Natural killer cell treated with Interleukin-12 subunit alpha and Interleukin-12 subunit beta and Interleukin-15 and Interleukin-18, amount 100 ng/mL, for 72 hours (primary cell): ENCODE measurements around the gene AUNIP. TPM values are rescaled to one million over a fixed set of nuclear protein-coding genes. Genes with fewer than 3 reads are reported as not detected.

Experiments used
- ATAC-seq, 2 donors: fragments of 150-1000 bp; cut with Tn5 transposase in 1 of 2; sonication (Bioruptor Pico), chemical (Tn5 transposase) in 1 of 2; 2 replicates each; pipeline ENCODE4 v1.10.0; 2021
- DNase-seq: peaks from one replicate; pipeline ENCODE4 v3.0.0; 2022; ENCODE audit warnings: low spot score
- H3K27ac Mint-ChIP-seq, 2 donors: 1 replicate in 1 of 2; 2 replicates in 1 of 2; pipeline ENCODE4 v1.8.0; 2022; ENCODE audit warnings: mixed read lengths in 2 of 2, mild to moderate bottlenecking in 1 of 2, moderate library complexity in 1 of 2
- H3K27me3 Mint-ChIP-seq, 2 donors: 1 replicate in 1 of 2; 2 replicates in 1 of 2; pipeline ENCODE4 v1.8.0; 2022; ENCODE audit warnings: mixed read lengths in 2 of 2
- H3K36me3 Mint-ChIP-seq: one replicate; pipeline ENCODE4 v1.8.0; 2022; ENCODE audit warnings: mixed read lengths
- H3K4me1 Mint-ChIP-seq, 2 donors: 1 replicate in 1 of 2; 2 replicates in 1 of 2; pipeline ENCODE4 v1.8.0; 2022; ENCODE audit warnings: low read depth in 2 of 2, mixed read lengths in 2 of 2, mild to moderate bottlenecking in 1 of 2
- H3K4me3 Mint-ChIP-seq: one replicate; pipeline ENCODE4 v1.8.0; 2022; ENCODE audit warnings: mixed read lengths
- H3K9me3 Mint-ChIP-seq: 2 replicates; pipeline ENCODE4 v1.8.0; 2022; ENCODE audit warnings: mixed read lengths
- total RNA-seq, 2 donors: library from RNA; stranded (reverse); gene quantifications; one replicate each; pipeline ENCODE4 v1.2.3, GENCODE V29; 2022

The AUNIP gene
- total RNA-seq, 2 donors from 2014 or later: 4.2 to 15.1 TPM

GRCh38 chr1:25866288-25866687 is 7.0 kb upstream of the AUNIP start:
- Mint-ChIP-seq H3K27me3 (no peaks in the 10 kb centered on the region), H3K4me1 (peaks cover 3 to 4% of the 10 kb centered on the region in 2 donors), H3K36me3 (no peaks in the 10 kb centered on the region), H3K4me3 (no peak overlapping the region), H3K9me3 (no peaks in the 10 kb centered on the region), H3K27ac (no peak overlapping the region)
- no peak for ATAC-seq
- DNase-seq: no peak

GRCh38 chr1:25864434-25864833 is 5.2 kb upstream of the AUNIP start:
- H3K27ac Mint-ChIP-seq: no peak overlapping the region
- no peaks in the 10 kb centered on the region for H3K27me3 Mint-ChIP-seq

GRCh38 chr1:25863486-25864262 is 4.4 kb upstream of the AUNIP start:
- Mint-ChIP-seq H3K27ac (no peak overlapping the region), H3K27me3 (no peaks in the 10 kb centered on the region), H3K9me3 (no peaks in the 10 kb centered on the region), H3K4me1 (peaks cover 14 to 21% of the 10 kb centered on the region in 2 donors), H3K36me3 (no peaks in the 10 kb centered on the region), H3K4me3 (no peak overlapping the region)
- no peak for DNase-seq
- no peak for ATAC-seq

More at GRCh38 chr1:25864434-25864833, 5.2 kb upstream of the AUNIP start:
- Mint-ChIP-seq H3K4me1 (peaks cover 9 to 13% of the 10 kb centered on the region in 2 donors), H3K4me3 (no peak overlapping the region), H3K9me3 (no peaks in the 10 kb centered on the region), H3K36me3 (no peaks in the 10 kb centered on the region)
- ATAC-seq (no peak), DNase-seq (no peak)

- no peak for ATAC-seq
- no peak for DNase-seq
- Mint-ChIP-seq H3K36me3 (no peaks in the 10 kb centered on the region), H3K27me3 (no peaks in the 10 kb centered on the region), H3K27ac (no peak overlapping the region), H3K9me3 (no peaks in the 10 kb centered on the region), H3K4me1 (peaks cover 18 to 27% of the 10 kb centered on the region in 2 donors), H3K4me3 (no peak overlapping the region)
These were observed 3.7 kb upstream of the AUNIP start for GRCh38 chr1:25862785-25863485.

GRCh38 chr1:25861316-25862286 is 2.3 kb upstream of the AUNIP start:
- DNase-seq (no peak), ATAC-seq (no peak)
- Mint-ChIP-seq H3K4me3 (peak overlapping the region; percentile 38), H3K36me3 (no peaks in the 10 kb centered on the region), H3K27me3 (no peaks in the 10 kb centered on the region), H3K9me3 (no peaks in the 10 kb centered on the region), H3K27ac (no peak overlapping the region), H3K4me1 (peaks cover 18 to 27% of the 10 kb centered on the region in 2 donors)

- Mint-ChIP-seq H3K36me3 (no peaks in the 10 kb centered on the region), H3K4me3 (peak overlapping the region; percentile 97), H3K9me3 (no peaks in the 10 kb centered on the region), H3K27ac (peak overlapping the region; percentile 86 to 95), H3K4me1 (peaks cover 18 to 27% of the 10 kb centered on the region in 2 donors), H3K27me3 (no peaks in the 10 kb centered on the region)
- DNase-seq (no peak), ATAC-seq (no peak)
These were observed 763 bp downstream of the AUNIP start for GRCh38 chr1:25858494-25858893.

- Mint-ChIP-seq H3K27me3 (no peaks in the 10 kb centered on the region), H3K9me3 (no peaks in the 10 kb centered on the region), H3K27ac (no peak overlapping the region), H3K4me3 (no peak overlapping the region), H3K36me3 (no peaks in the 10 kb centered on the region), H3K4me1 (peaks cover 18 to 27% of the 10 kb centered on the region in 2 donors)
- no peak for ATAC-seq
- no peak for DNase-seq
These were observed 2.4 kb downstream of the AUNIP start for GRCh38 chr1:25856856-25857255.

- Mint-ChIP-seq H3K27me3 (no peaks in the 10 kb centered on the region), H3K27ac (no peak overlapping the region), H3K36me3 (no peaks in the 10 kb centered on the region), H3K4me3 (no peak overlapping the region), H3K4me1 (peaks cover 10 to 15% of the 10 kb centered on the region in 2 donors), H3K9me3 (no peaks in the 10 kb centered on the region)
- ATAC-seq: no peak
- no peak for DNase-seq
These were observed 4.7 kb downstream of the AUNIP start for GRCh38 chr1:25854554-25854953.

- Mint-ChIP-seq H3K9me3 (no peaks in the 10 kb centered on the region), H3K27ac (no peak overlapping the region), H3K4me3 (no peak overlapping the region), H3K36me3 (no peaks in the 10 kb centered on the region), H3K4me1 (no peaks in the 10 kb centered on the region), H3K27me3 (no peaks in the 10 kb centered on the region)
- ATAC-seq: no peak
- no peak for DNase-seq
These were observed 10.7 kb downstream of the AUNIP start for GRCh38 chr1:25848531-25848930.

GRCh38 chr1:25847929-25848328 is 11.3 kb downstream of the AUNIP start:
- Mint-ChIP-seq H3K36me3 (no peaks in the 10 kb centered on the region), H3K4me3 (no peak overlapping the region), H3K4me1 (no peaks in the 10 kb centered on the region), H3K27ac (no peak overlapping the region), H3K9me3 (no peaks in the 10 kb centered on the region), H3K27me3 (no peaks in the 10 kb centered on the region)
- ATAC-seq (no peak), DNase-seq (no peak)

GRCh38 chr1:25845664-25846063 is 13.6 kb downstream of the AUNIP start:
- ATAC-seq (no peak), DNase-seq (no peak)
- Mint-ChIP-seq H3K27ac (no peak overlapping the region), H3K27me3 (no peaks in the 10 kb centered on the region), H3K4me3 (no peak overlapping the region), H3K9me3 (no peaks in the 10 kb centered on the region), H3K36me3 (no peaks in the 10 kb centered on the region), H3K4me1 (no peaks in the 10 kb centered on the region)

- Mint-ChIP-seq H3K4me1 (no peaks in the 10 kb centered on the region), H3K27ac (no peak overlapping the region), H3K4me3 (no peak overlapping the region), H3K36me3 (no peaks in the 10 kb centered on the region), H3K9me3 (no peaks in the 10 kb centered on the region), H3K27me3 (no peaks in the 10 kb centered on the region)
- DNase-seq: no peak
- no peak for ATAC-seq
These were observed 14.5 kb downstream of the AUNIP start for GRCh38 chr1:25844536-25845337.

- no peaks in the 10 kb centered on the region for H3K36me3 Mint-ChIP-seq
- no peak for DNase-seq
- no peak for ATAC-seq
- H3K4me1 Mint-ChIP-seq: no peaks in the 10 kb centered on the region
- H3K27ac Mint-ChIP-seq: no peak overlapping the region
- no peak overlapping the region for H3K4me3 Mint-ChIP-seq
- H3K27me3 Mint-ChIP-seq: no peaks in the 10 kb centered on the region
- no peaks in the 10 kb centered on the region for H3K9me3 Mint-ChIP-seq
These were observed 15.8 kb downstream of the AUNIP start for GRCh38 chr1:25843483-25843882.
